OCI-LY7 (cell line): Measurements from ENCODE around the gene DYNC2H1. TPM values are rescaled to one million over a fixed set of nuclear protein-coding genes. Genes with fewer than 3 reads are reported as not detected.

Experiments
- BruUV-seq: library from RNA; stranded (reverse); fragments of 400-500 nt; replicated peaks from 2 replicates; lab custom pipeline; 2021; lab: Mats Ljungman, UMichigan
- CTCF ChIA-PET: fragments of 300-600 bp; sonication (Branson Sonifier 250); formaldehyde crosslinking; loops from one replicate; lab custom pipeline; 2022; ENCODE audit warnings: antibody characterized with exemption; ENCODE audit not compliant: unreplicated experiment; lab: Charles Lee
- POLR2A ChIA-PET: fragments of 300-600 bp; sonication (Branson Sonifier 250); formaldehyde crosslinking; loops from one replicate; lab custom pipeline; 2022; ENCODE audit warnings: antibody characterized with exemption; lab: Charles Lee
- DNase-seq: peaks from one replicate; pipeline ENCODE4 v3.0.0-alpha.2; 2015; ENCODE audit warnings: low spot score
- H2AFZ ChIP-seq: fragments of 200-600 bp; sonication (generic), shearing (Covaris generic); 2 replicates; pipeline ENCODE4 v1.6.1; 2014; ENCODE audit warnings: mild to moderate bottlenecking, antibody characterized with exemption, low read length, moderate library complexity
- H3K27ac ChIP-seq: fragments of 200-600 bp; sonication (generic); 2 replicates; pipeline ENCODE4 v1.5.1; 2014; ENCODE audit warnings: mixed run types, low read depth, mild to moderate bottlenecking, moderate library complexity, low read length, inconsistent platforms; ENCODE audit not compliant: poor library complexity, severe bottlenecking
- H3K36me3 ChIP-seq: fragments of 200-600 bp; sonication (generic); 2 replicates; pipeline ENCODE4 v1.6.1; 2014; ENCODE audit warnings: mild to moderate bottlenecking, antibody characterized with exemption, low read length, moderate library complexity, mixed read lengths; ENCODE audit not compliant: insufficient read depth
- H3K4me1 ChIP-seq: fragments of 200-600 bp; sonication (generic); 2 replicates; pipeline ENCODE4 v1.5.1; 2014; ENCODE audit warnings: mild to moderate bottlenecking, low read length; ENCODE audit not compliant: insufficient read depth, poor library complexity, severe bottlenecking
- H3K4me2 ChIP-seq: fragments of 200-600 bp; sonication (generic); 2 replicates; pipeline ENCODE4 v1.6.1; 2014; ENCODE audit warnings: mild to moderate bottlenecking, low read length
- H3K4me3 ChIP-seq: fragments of 200-600 bp; sonication (generic); 2 replicates; pipeline ENCODE4 v1.5.1; 2014; ENCODE audit warnings: mild to moderate bottlenecking, low read depth, low read length; ENCODE audit not compliant: poor library complexity, severe bottlenecking
- H3K79me2 ChIP-seq: fragments of 200-600 bp; sonication (generic); 2 replicates; pipeline ENCODE4 v1.6.1; 2016; ENCODE audit warnings: low read depth, mild to moderate bottlenecking, low read length, moderate library complexity, mixed read lengths; ENCODE audit not compliant: insufficient read depth
- H3K9me2 ChIP-seq: fragments of 200-600 bp; sonication (generic); 2 replicates; pipeline ENCODE4 v1.6.1; 2016; ENCODE audit warnings: mild to moderate bottlenecking, low read length, mixed read lengths; ENCODE audit not compliant: insufficient read depth
- H3K9me3 ChIP-seq: fragments of 200-600 bp; sonication (generic); 2 replicates; pipeline ENCODE4 v1.6.1; 2014; ENCODE audit warnings: mild to moderate bottlenecking, mixed run types, low read length, mixed read lengths
- H4K20me1 ChIP-seq: fragments of 200-600 bp; sonication (generic); 2 replicates; pipeline ENCODE4 v1.6.1; 2014; ENCODE audit warnings: mild to moderate bottlenecking, antibody characterized with exemption, low read length, moderate library complexity, mixed read lengths; ENCODE audit not compliant: insufficient read depth
- EZH2phosphoT487 ChIP-seq: fragments of 200-600 bp; sonication (generic); IDR thresholded peaks from 2 replicates; pipeline ENCODE4 v1.6.1; 2018; ENCODE audit warnings: low read depth, borderline replicate concordance, mild to moderate bottlenecking, mixed run types, antibody characterized with exemption, low read length, moderate library complexity, mixed read lengths
- intact Hi-C: fragments of 100-400 bp; cut with micrococcal nuclease; formaldehyde crosslinking; loops from one replicate; pipeline ENCODE4 v1.10.0; 2022; ENCODE audit not compliant: unreplicated experiment
- total RNA-seq, 2 experiments: library from RNA; depleted of rRNA in 1 of 2; stranded (reverse); fragments of >200 nt in 1 of 2; shearing (Covaris generic) in 1 of 2; gene quantifications; 2 replicates each; pipeline ENCODE4 v1.2.3, GENCODE V29; 2014 to 2022
- TF ChIP-seq, protein P1 (sequence below): fragments of 200-600 bp; sonication (generic); conservative IDR thresholded peaks from 2 replicates; pipeline ENCODE4 v1.5.1; 2014; ENCODE audit warnings: mild to moderate bottlenecking, antibody characterized with exemption, low read length, moderate library complexity, mixed read lengths

DYNC2H1 gene
- total RNA-seq, 2 experiments from 2014 or later, result 0.44 to 1.1 TPM

GRCh38 chr11:103520792-103521191 is 411.6 kb downstream of the DYNC2H1 start:
- H2AFZ ChIP-seq, result no peak overlapping the region
- H4K20me1 ChIP-seq, result no peaks in the 10 kb centered on the region
- ChIA-PET POLR2A (no interaction called here), CTCF (no interaction called here)
- H3K27ac ChIP-seq, result no peak overlapping the region
- no peaks in the 10 kb centered on the region for H3K79me2 ChIP-seq
- no peak for DNase-seq
- H3K4me3 ChIP-seq, result no peak overlapping the region
- no peaks in the 10 kb centered on the region for H3K36me3 ChIP-seq
- no peaks in the 10 kb centered on the region for H3K4me1 ChIP-seq
- no peak for TF ChIP-seq EZH2phosphoT487
- TF ChIP-seq, protein P1, sequence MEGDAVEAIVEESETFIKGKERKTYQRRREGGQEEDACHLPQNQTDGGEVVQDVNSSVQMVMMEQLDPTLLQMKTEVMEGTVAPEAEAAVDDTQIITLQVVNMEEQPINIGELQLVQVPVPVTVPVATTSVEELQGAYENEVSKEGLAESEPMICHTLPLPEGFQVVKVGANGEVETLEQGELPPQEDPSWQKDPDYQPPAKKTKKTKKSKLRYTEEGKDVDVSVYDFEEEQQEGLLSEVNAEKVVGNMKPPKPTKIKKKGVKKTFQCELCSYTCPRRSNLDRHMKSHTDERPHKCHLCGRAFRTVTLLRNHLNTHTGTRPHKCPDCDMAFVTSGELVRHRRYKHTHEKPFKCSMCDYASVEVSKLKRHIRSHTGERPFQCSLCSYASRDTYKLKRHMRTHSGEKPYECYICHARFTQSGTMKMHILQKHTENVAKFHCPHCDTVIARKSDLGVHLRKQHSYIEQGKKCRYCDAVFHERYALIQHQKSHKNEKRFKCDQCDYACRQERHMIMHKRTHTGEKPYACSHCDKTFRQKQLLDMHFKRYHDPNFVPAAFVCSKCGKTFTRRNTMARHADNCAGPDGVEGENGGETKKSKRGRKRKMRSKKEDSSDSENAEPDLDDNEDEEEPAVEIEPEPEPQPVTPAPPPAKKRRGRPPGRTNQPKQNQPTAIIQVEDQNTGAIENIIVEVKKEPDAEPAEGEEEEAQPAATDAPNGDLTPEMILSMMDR, result no peak
- H3K9me2 ChIP-seq, result no peaks in the 10 kb centered on the region
- no peak overlapping the region for H3K4me2 ChIP-seq
- no TSS peak for BruUV-seq
- no peaks in the 10 kb centered on the region for H3K9me3 ChIP-seq
- intact Hi-C loops, result no loop called here

DNA sequence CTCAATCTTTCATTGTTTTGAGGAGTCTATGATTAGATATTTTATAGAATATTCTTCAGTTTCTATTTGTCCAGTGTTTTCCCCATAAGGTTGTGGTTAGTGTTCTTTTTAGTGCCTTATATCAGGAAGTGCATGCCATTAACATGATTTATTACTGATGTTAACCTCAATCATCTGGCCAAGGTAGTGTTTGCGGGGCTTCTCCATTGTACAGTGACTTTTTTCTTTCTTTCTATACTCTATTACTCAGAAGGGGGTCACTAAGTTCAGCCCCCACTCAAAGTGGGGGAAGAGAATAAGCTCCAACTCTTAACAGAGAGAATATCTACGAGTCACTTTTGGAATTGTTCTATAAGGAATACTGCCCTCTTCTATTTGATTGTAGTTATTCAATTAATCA is 415.8 kb downstream of the DYNC2H1 start:
- no peaks in the 10 kb centered on the region for H3K9me2 ChIP-seq
- TF ChIP-seq EZH2phosphoT487, result no peak
- TF ChIP-seq, protein P1, result no peak
- no peaks in the 10 kb centered on the region for H3K4me1 ChIP-seq
- H3K9me3 ChIP-seq, result no peaks in the 10 kb centered on the region
- no peak overlapping the region for H3K27ac ChIP-seq
- POLR2A ChIA-PET, result interaction anchor here (0.9 kb wide), 1 partner anchor 65 kb away, joined by 3 read pairs; no protein-coding TSS in a partner anchor
- H3K4me3 ChIP-seq, result no peak overlapping the region
- intact Hi-C loops, result no loop called here
- BruUV-seq, result no TSS peak
- CTCF ChIA-PET, result no interaction called here
- H2AFZ ChIP-seq, result no peak overlapping the region
- no peak overlapping the region for H3K4me2 ChIP-seq
- no peak for DNase-seq
- no peaks in the 10 kb centered on the region for H3K36me3 ChIP-seq
- no peaks in the 10 kb centered on the region for H4K20me1 ChIP-seq
- no peaks in the 10 kb centered on the region for H3K79me2 ChIP-seq

DNA sequence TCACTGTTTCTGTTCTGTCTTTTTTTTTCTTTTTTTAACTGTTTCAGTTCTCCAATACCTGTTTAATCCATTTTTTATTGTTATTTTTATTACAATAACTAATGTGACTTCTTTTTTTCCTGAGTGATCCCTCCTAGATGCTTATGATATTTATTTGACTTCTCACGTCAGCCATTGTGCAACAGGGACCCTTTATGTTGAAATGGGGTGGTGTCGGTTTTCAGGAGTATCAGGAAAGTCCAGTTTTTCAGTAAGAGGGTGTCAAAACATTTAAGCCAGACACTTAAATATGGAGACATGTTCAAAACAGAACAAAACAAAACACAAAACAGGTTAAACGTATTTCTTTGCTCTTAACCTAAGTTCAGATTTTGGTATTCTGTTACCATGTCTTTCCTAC is 418.8 kb downstream of the DYNC2H1 start:
- intact Hi-C loops, result no loop called here
- CTCF ChIA-PET, result no interaction called here
- no TSS peak for BruUV-seq

More for the DNA sequence above, 418.8 kb downstream of the DYNC2H1 start:
- no peaks in the 10 kb centered on the region for H3K4me1 ChIP-seq
- no peak overlapping the region for H3K4me2 ChIP-seq
- H3K4me3 ChIP-seq, result no peak overlapping the region
- H3K27ac ChIP-seq, result no peak overlapping the region
- H2AFZ ChIP-seq, result no peak overlapping the region
- no peaks in the 10 kb centered on the region for H3K79me2 ChIP-seq
- no peaks in the 10 kb centered on the region for H3K9me3 ChIP-seq
- no peaks in the 10 kb centered on the region for H3K9me2 ChIP-seq
- TF ChIP-seq EZH2phosphoT487, result no peak
- TF ChIP-seq, protein P1, result no peak
- POLR2A ChIA-PET, result no interaction called here
- H4K20me1 ChIP-seq, result no peaks in the 10 kb centered on the region
- no peaks in the 10 kb centered on the region for H3K36me3 ChIP-seq
- no peak for DNase-seq
